WTC11 (cell line): ENCODE data around the gene INTS15.

Experiments used
- CREM ChIP-seq: sonication (generic); formaldehyde crosslinking; IDR thresholded peaks from 2 replicates; pipeline ENCODE4 v1.8.1; 2022; ENCODE audit warnings: mild to moderate bottlenecking, missing genetic modification reagents, moderate library complexity
- FOXK1 ChIP-seq: sonication (generic); formaldehyde crosslinking; IDR thresholded peaks from 2 replicates; pipeline ENCODE4 v1.8.0; 2022; ENCODE audit warnings: mild to moderate bottlenecking, moderate library complexity, missing genetic modification reagents
- MYBL2 ChIP-seq: sonication (generic); formaldehyde crosslinking; IDR thresholded peaks from 2 replicates; pipeline ENCODE4 v1.8.1; 2023; ENCODE audit warnings: mild to moderate bottlenecking, moderate library complexity, missing genetic modification reagents
- ZNF121 ChIP-seq: sonication (generic); formaldehyde crosslinking; IDR thresholded peaks from 2 replicates; pipeline ENCODE4 v1.8.0; 2023; ENCODE audit warnings: missing genetic modification reagents
- ZNF219 ChIP-seq: sonication (generic); formaldehyde crosslinking; IDR thresholded peaks from 2 replicates; pipeline ENCODE4 v1.8.0; 2023; ENCODE audit warnings: missing genetic modification reagents, mild to moderate bottlenecking, borderline replicate concordance
- ZNF396 ChIP-seq: fragments of 250-450 bp; sonication (Bioruptor Pico); IDR thresholded peaks from 2 replicates; pipeline ENCODE4 v1.8.0; 2021; ENCODE audit warnings: mild to moderate bottlenecking, moderate library complexity, borderline replicate concordance
- TF ChIP-seq, protein P1 (sequence below): fragments of 200-600 bp; IDR thresholded peaks from 2 replicates; pipeline ENCODE4 v1.8.0; 2022; ENCODE audit warnings: antibody characterized with exemption
- TF ChIP-seq, protein P2 (sequence below): sonication (generic); formaldehyde crosslinking; IDR thresholded peaks from 2 replicates; pipeline ENCODE4 v1.8.0; 2022; ENCODE audit warnings: mild to moderate bottlenecking, missing genetic modification reagents
- TF ChIP-seq, protein P3 (sequence below): sonication (generic); formaldehyde crosslinking; IDR thresholded peaks from 2 replicates; pipeline ENCODE4 v1.8.0; 2022; ENCODE audit warnings: mild to moderate bottlenecking, missing genetic modification reagents
- TF ChIP-seq, protein P4 (sequence below): sonication (generic); formaldehyde crosslinking; IDR thresholded peaks from 2 replicates; pipeline ENCODE4 v1.8.0; 2023; ENCODE audit warnings: missing genetic modification reagents, mild to moderate bottlenecking, borderline replicate concordance

DNA sequence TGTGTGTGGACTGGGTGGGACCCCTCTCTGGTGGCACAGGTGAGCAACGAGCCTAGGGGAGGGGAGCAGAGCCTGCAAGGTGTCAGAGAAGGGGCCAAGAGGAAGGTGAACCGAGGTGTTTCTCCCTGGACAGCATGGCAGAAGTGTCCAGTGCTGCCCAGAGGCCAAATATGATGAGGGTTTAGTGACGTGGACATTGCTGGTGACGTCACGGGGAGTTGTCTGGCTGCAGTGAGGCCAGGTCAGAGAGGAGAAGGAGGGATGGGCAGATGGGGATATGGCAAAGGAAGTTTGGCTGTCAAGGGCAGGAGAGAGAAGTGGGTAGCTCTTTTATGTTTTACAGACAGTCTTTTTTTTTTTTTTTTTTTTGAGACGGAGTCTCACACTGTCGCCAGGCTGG lies 23.0 kb downstream of the INTS15 start:
- TF ChIP-seq ZNF121 (CRISPR knock-in tag) (no peak), MYBL2 (CRISPR knock-in tag) (no peak), FOXK1 (CRISPR knock-in tag) (no peak), CREM (CRISPR knock-in tag) (no peak), ZNF219 (CRISPR knock-in tag) (no peak), ZNF396 (no peak)
- TF ChIP-seq, protein P1, sequence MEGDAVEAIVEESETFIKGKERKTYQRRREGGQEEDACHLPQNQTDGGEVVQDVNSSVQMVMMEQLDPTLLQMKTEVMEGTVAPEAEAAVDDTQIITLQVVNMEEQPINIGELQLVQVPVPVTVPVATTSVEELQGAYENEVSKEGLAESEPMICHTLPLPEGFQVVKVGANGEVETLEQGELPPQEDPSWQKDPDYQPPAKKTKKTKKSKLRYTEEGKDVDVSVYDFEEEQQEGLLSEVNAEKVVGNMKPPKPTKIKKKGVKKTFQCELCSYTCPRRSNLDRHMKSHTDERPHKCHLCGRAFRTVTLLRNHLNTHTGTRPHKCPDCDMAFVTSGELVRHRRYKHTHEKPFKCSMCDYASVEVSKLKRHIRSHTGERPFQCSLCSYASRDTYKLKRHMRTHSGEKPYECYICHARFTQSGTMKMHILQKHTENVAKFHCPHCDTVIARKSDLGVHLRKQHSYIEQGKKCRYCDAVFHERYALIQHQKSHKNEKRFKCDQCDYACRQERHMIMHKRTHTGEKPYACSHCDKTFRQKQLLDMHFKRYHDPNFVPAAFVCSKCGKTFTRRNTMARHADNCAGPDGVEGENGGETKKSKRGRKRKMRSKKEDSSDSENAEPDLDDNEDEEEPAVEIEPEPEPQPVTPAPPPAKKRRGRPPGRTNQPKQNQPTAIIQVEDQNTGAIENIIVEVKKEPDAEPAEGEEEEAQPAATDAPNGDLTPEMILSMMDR = no peak
- TF ChIP-seq, protein P2, sequence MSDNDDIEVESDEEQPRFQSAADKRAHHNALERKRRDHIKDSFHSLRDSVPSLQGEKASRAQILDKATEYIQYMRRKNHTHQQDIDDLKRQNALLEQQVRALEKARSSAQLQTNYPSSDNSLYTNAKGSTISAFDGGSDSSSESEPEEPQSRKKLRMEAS (CRISPR knock-in tag) = no peak
- TF ChIP-seq, protein P3, sequence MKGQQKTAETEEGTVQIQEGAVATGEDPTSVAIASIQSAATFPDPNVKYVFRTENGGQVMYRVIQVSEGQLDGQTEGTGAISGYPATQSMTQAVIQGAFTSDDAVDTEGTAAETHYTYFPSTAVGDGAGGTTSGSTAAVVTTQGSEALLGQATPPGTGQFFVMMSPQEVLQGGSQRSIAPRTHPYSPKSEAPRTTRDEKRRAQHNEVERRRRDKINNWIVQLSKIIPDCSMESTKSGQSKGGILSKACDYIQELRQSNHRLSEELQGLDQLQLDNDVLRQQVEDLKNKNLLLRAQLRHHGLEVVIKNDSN (CRISPR knock-in tag) = no peak
- TF ChIP-seq, protein P4, sequence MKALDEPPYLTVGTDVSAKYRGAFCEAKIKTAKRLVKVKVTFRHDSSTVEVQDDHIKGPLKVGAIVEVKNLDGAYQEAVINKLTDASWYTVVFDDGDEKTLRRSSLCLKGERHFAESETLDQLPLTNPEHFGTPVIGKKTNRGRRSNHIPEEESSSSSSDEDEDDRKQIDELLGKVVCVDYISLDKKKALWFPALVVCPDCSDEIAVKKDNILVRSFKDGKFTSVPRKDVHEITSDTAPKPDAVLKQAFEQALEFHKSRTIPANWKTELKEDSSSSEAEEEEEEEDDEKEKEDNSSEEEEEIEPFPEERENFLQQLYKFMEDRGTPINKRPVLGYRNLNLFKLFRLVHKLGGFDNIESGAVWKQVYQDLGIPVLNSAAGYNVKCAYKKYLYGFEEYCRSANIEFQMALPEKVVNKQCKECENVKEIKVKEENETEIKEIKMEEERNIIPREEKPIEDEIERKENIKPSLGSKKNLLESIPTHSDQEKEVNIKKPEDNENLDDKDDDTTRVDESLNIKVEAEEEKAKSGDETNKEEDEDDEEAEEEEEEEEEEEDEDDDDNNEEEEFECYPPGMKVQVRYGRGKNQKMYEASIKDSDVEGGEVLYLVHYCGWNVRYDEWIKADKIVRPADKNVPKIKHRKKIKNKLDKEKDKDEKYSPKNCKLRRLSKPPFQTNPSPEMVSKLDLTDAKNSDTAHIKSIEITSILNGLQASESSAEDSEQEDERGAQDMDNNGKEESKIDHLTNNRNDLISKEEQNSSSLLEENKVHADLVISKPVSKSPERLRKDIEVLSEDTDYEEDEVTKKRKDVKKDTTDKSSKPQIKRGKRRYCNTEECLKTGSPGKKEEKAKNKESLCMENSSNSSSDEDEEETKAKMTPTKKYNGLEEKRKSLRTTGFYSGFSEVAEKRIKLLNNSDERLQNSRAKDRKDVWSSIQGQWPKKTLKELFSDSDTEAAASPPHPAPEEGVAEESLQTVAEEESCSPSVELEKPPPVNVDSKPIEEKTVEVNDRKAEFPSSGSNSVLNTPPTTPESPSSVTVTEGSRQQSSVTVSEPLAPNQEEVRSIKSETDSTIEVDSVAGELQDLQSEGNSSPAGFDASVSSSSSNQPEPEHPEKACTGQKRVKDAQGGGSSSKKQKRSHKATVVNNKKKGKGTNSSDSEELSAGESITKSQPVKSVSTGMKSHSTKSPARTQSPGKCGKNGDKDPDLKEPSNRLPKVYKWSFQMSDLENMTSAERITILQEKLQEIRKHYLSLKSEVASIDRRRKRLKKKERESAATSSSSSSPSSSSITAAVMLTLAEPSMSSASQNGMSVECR (CRISPR knock-in tag) = no peak
